Measurements from ENCODE around the gene C16orf95.

DNA sequence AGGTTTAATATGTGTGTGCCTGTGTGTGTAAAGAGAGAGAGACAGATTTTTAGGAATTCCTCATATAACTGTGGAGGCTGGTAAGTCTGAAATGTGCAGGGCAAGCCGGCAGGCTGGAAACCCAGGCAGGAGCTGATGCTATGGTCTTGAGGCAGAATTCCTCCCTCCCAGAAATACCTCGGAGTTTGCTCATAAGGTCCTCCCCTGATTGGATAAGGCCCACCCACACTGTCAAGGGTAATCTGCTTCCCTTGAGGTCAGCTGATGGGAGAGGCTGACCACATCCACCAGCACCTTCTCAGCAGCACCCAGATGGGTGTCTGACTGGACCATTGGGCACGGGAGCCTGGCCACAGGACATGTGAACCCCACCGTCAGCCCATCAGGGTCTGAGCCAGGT is 42.4 kb downstream of the C16orf95 start:
- TF ChIP-seq CEBPB (IDR thresholded peaks at IDR 0.05; ENCODE audit: low read depth, low read length) (no peak), POLR2A (IDR thresholded peaks at IDR 0.05; ENCODE audit: low read depth, low read length) (no peak)
- TF ChIP-seq, protein P1, sequence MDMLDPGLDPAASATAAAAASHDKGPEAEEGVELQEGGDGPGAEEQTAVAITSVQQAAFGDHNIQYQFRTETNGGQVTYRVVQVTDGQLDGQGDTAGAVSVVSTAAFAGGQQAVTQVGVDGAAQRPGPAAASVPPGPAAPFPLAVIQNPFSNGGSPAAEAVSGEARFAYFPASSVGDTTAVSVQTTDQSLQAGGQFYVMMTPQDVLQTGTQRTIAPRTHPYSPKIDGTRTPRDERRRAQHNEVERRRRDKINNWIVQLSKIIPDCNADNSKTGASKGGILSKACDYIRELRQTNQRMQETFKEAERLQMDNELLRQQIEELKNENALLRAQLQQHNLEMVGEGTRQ (IDR thresholded peaks at IDR 0.05; ENCODE audit: low read depth, low read length), result no peak

Data from IMR-90 (cell line).